HuH-7 (cell line): ENCODE results near the gene TPPP.
"Not testable (repeated sequence)": the region's sequence is repeated elsewhere in the genome, so short reads cannot be mapped to it uniquely, and the experiment has no call there.

Source experiments
- DNase-seq: peaks from one replicate; pipeline ENCODE4 v3.0.0; 2011; ENCODE audit warnings: low spot score

Gene TPPP

DNA sequence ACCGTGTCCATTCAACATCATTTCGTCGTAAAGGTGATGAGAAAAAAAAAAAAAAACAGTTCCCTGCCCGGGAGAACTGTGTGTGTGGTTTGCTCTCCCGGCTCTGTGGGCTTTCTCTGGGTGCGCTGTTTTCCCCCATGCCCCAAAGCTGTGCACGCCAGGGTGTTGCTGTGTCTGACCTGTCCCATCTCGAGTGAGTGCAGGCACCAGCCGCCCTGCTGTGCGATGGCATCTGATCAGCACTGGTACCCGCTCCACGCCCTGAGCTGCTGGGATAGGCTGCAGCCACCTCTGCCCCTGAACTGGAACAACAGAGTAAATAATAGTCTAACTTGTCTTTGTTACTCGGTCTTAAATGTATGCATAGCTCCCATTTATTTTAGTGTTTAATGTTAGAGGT lies 47.7 kb downstream of the TPPP start:
- no peak for DNase-seq

GRCh38 chr5:644971-645370 lies 48.2 kb downstream of the TPPP start:
- no peak for DNase-seq

- no peak for DNase-seq
These were observed 48.6 kb downstream of the TPPP start for GRCh38 chr5:644509-644908.

DNA sequence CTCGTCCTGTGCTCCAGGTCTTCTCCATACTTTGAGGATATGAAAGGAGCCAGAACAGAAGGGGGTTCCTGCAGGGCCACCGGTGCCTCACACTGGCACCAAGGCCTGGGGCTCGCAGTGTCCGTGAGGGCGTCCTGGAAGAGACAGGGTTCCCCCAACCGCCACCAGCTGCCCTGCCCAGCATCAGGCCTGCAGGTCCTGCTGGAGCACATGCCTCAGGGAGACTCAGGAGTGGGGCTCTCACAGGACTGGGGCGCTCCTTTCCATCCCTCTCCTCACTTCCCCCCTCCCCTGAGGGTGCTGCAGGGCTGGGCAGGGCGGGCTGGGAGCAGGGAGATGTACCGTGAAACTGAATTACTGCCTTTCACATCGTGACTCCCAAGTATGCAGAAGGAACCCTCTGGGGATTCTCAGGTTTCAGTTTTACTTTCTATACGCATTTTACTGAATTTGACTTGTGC lies 49.3 kb downstream of the TPPP start:
- no peak for DNase-seq

DNA sequence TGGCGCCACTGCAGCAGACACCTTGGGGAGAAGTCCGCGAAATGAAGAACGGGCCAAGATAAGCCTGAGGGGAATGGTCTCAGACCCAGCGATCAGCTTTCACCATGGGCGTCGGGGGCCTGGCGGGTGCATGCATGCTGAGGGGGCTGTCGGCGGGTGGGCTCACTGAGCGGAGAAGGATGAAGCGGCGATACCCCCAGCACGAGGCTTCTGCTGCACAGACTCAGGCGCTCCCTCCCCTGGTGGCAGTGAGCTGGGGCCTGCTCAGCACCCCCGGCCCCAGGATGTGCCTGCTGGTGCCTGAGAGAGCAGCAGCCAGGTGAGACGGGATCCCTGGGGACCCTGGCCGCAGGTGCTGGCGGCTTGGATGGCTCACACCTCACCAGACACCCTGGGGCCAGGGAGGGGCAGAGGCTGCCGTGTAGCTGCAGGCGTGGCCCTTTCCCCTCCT lies 49.8 kb downstream of the TPPP start:
- no peak for DNase-seq

DNA sequence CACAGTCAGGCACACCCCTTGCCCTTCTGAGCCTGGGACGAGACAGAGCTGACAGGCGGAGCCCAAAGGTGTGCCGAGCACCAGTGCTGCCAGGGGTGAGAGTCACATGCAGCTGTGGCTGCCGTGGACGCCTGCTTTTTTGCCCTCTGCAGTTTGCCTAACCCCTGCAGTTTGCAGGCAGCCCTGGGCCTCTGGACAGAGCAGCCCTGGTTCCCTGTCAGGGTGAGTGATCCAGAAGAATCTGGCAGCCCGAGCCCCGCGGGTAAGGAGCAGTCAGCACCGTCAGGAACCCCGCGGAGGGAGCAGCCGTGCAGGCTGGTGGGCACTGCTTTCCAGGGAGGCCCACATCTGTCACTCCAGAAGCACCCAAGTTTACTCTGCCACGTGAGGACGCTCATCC lies 50.7 kb downstream of the TPPP start:
- no peak for DNase-seq

DNA sequence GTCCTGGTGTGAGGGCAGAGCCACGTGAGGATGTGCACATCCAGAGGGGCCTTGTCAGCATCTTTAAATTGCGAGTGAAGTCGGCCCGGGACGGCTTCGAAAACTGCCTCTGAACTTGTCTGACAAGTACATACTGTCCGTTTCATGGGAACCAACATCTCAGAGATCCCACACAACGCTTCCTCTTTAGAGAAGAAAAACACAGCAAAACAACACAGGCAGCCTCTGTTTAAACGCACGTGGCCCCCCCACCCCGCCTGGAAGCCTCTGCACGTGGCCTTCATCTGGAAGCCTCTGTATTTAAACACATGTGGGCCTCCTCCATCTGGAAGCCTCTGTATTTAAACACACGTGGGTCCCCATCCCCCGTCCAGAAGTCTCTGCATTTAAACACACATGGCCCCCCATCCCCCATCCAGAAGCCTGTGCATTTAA lies 51.8 kb downstream of the TPPP start:
- no peak for DNase-seq

- no peak for DNase-seq
These were observed 52.5 kb downstream of the TPPP start for GRCh38 chr5:640461-641330.

DNA sequence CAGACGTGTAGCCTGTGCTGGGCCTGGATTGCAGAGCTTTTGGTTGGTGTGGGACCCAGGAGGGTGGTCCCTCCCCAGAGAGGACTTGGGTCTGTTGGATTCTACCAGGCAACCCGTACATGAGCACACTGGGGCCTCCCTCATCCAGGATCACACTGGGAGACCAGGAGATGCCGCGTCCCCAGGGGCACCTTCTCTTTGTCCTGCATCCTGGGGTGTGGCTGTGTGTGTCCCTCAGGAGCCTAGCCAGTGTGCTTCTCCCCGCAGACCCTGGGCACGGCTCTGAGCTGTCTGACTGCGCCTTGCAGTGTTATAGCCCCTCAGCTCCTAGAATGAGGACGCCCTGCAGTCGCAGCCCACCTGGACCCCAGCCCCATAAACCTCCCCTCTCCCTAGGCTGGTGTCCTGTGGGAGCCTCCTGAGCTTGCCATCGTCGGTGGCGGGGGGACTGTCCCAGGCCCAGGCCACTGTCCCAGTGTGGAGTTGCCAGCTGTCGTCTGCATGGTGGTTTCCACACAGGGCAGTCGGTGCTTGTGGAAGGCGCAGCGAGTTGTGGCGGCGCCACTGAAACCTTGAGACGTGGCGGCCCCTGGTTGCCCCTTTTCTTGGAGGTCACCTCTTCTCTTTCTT lies 53.5 kb downstream of the TPPP start:
- no peak for DNase-seq

DNA sequence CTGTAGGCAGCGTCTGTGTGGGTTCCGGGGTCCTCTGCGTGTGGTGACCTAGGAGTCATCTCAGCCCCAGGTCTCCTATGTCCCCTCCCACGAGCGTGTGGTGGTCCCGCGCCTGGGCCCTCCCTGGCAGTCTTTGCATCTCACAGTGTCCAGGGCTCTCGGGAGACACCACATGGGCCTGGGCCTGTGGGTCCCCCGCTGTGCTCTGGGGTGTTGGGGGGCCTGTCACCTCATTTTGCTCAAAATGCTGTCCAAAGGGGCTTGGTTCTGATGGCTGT lies 54.0 kb downstream of the TPPP start:
- DNase-seq = no peak

GRCh38 chr5:638501-639252 lies 54.5 kb downstream of the TPPP start:
- no peak for DNase-seq

DNA sequence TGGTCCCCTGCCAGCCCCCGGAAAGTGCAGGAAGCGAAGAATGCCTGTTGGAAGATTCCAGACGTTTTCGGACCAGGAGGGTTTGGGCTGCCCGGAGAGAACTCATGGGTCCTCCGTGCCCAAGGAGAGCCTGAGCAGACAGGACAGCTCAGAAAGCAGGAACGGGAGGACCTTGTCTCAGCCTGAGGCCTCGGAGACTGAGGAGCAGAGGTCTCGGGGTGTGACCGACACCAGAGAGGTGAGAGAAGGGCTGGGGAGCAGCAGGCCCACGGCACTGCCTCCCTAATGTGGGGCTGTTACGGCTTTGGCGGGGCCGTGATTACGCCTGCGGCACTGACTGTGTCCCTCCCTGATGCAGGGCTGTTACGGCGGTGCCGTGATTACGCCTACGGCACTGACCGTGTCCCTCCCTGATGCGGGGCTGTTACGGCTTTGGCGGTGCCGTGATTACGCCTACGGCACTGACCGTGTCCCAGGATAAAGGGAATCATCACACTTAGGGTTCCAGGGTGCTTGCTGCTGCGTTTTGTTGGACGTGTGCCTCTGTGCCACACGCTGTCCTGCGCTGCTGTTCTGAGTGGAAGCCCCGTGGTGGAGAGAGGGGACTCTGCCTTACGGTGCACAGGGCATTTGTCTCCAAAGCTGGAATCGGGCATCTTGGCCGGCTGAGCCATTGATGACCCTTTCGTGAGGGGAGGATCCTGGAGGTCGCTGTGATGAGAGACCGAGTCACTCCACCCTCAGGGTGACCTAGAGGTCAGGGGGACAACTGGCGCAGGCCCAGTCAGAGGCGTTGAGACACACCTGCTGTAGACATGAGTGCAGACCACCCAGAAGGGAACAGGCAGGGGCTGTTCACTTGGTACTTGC lies 55.3 kb downstream of the TPPP start:
- DNase-seq = no peak

DNA sequence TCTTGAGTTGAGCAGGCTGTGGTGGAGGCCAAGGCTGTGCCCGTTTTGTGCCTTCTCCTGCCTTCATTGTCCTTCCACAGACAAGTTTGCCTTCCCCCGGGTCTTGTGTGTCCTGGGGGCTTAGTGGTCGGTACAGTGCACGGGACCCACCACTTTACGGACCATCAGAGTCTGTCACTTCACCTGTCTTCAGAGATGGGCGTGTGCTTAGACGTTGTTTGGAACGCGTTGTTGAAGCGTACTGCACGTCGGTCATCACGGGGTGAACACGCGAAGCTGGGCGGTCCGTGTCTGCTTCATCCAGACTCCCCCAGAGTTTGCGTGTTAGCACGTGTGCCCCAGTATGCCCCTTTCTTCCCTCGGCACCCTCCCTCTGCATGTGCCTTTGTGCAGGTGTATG lies 56.2 kb downstream of the TPPP start:
- DNase-seq = no peak

- no peak for DNase-seq
These were observed 57.7 kb downstream of the TPPP start for GRCh38 chr5:635306-636055.

DNA sequence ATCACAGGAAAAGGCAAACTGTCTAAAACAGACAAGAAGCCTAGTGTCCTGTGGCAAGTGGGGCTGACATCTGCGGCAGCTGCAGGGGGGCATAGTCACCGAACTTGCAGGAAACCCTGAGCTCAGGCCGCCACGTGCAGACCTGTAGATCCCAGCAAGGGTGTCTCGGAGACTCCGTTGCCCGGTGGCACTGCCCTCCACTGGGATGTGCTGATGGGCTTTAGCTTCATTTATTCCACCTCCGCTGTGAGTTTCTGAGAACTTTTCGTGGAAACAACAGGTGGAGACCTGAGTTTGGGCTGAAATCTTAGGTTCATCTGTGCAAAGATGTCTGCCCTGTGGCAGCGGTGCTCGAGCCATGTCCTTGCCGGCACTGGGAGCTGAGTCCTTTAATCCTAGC lies 59.0 kb downstream of the TPPP start:
- DNase-seq = no peak

DNA sequence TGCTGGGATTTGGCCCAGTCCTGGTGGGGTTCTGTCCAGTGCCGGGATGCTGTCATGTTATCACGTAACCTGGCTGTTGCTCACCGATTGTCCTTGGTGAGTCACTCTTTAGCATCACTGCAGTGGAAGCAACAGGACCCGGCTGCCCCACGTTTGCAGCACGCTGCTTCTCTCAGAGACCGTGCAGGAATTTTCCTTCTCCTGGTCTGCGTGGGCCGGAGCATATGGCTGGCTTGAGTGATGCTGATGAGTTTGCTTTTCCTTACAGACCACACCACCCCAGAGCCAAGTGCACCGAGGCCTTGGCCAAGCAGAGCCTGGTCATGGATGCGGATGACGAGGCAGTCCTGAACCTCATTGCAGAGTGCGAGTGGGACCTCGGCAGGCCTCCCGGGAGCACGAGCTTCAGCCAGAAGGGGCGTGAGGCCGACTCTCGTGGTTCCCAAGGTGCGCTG lies 59.6 kb downstream of the TPPP start:
- DNase-seq = peak; percentile 41

DNA sequence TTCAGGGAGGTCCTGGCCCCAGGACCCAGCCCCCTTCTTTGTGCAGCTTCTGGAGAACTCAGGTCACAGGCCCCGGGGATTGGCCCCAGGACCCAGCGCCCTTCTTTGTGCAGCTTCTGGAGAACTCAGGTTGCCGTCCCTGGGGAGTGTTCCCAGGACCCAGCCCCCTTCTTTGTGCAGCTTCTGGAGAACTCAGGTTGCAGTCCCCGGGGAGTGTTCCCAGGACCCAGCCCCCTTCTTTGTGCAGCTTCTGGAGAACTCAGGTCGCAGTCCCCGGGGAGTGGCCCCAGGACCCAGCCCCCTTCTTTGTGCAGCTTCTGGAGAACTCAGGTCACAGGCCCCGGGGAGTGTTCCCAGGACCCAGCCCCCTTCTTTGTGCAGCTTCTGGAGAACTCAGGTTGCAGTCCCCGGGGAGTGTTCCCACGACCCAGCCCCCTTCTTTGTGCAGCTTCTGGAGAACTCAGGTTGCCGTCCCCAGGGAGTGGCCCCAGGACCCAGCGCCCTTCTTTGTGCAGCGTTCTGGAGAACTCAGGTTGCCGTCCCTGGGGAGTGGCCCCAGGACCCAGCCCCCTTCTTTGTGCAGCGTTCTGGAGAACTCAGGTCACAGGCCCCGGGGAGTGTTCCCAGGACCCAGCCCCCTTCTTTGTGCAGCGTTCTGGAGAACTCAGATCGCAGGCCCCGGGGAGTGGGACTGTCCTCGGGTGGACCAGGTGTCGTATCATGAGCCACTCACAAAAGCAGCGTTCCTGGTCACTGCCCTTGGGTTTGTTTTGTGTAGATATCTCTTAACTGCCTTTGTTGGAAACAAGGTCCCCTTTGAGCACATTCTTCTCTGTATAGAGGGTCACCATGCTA lies 64.6 kb downstream of the TPPP start:
- DNase-seq = not testable (repeated sequence)

GRCh38 chr5:627840-628239 lies 65.3 kb downstream of the TPPP start:
- no peak for DNase-seq

DNA sequence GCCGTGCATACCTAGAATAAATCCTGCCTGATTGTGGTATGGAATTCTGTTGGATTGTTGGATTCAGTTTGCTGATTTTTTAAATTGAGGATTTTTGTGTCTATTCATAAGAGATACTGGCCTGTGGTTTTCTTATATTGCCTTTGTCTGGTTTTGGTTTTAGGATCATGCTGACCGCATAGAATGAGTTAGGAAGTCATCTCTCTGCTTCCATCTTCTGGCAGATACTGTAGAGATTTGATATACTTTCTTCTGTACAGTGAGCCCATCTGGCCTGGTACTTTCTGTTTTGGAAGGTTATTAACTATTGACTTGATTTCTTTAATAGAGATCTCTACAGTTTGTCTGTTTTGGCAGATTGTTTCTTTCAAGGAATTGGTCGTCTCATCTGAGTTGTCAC lies 66.3 kb downstream of the TPPP start:
- DNase-seq = no peak

DNA sequence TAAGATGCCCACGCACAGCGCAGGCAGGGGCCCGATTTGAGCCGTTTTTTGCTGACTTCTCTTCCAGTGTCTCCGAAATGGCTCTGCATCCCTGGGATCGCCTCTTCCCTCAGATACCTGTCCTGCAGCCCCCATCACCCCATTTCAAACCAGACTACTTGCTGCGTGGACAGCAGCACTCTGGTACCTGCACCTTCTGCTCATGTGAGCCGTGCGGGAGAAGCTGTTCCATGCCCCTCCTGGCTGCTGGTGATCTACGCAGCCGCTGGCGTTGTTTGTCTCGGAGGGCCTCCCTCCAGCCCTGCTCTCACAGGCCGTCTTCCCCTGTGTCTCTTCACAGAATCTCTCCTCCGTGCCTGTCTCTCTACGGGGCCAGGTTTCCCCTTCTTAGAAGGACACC lies 67.6 kb downstream of the TPPP start:
- DNase-seq = no peak

GRCh38 chr5:624951-625230 lies 68.3 kb downstream of the TPPP start:
- DNase-seq = no peak
